GM21825 (cell line): ENCODE measurements around the gene IFI16.
"Not testable (repeated sequence)": the region's sequence is repeated elsewhere in the genome, so short reads cannot be mapped to it uniquely, and the experiment has no call there.

ENCODE experiments used
- ATAC-seq: cut with Tn5 transposase; IDR thresholded peaks from one replicate; pipeline ENCODE4 v1.9.1; 2021; ENCODE audit warnings: mild to moderate bottlenecking, moderate library complexity; ENCODE audit not compliant: unreplicated experiment

The IFI16 gene

DNA sequence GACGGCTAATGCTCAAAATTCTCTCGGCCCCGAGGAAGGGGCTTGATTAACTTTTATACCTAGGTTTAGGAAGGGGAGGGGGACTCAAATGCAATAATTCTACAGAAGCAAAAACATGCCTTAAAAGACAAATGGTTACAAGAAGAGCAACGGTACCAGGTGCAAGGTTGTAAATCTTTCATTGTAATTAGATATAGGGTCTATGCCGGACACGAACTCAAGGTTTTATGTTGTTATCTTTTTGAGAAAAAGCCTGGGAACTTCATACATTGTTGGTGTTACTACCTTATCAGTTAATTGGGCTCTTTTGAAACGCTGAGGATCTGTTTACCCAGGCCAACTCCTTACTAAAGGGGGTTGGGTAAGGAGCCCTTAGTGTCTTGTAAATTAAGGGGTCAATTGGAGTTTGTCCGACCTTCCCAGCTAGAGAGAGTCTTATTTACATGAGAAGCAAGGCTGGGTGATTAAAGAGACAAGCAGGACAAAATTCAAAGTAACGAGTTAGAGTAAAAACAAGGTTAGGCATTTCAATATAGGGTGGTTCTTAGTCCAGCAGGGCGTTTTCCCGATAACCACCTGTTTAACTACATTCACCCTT, 3.4 kb upstream of the IFI16 start:
- ATAC-seq, result not testable (repeated sequence)

- ATAC-seq, result no peak
These were observed 2.0 kb upstream of the IFI16 start for GRCh38 chr1:159007726-159008125.

DNA sequence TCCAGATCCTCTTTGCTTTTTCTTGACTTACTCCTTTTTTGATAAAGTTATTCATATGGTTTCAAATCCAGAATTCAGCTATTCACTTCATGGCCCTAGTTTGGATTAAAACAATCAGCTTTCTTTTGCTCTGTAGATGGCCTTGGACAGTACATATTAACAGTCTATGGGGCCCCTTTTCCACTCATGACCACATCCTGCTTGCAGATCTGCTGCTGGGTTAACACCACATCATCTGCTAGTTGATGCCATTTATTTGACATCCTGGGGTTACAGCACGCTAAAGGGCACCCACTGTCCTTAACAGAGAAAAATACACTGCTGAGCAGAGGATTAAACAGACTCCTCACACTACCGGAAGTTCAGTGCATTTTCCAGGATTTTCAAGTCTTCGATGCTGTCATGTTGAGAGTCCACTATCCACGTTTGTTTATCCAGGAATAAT, 941 bp upstream of the IFI16 start:
- ATAC-seq, result peak; percentile 77

- no peak for ATAC-seq
These were observed 420 bp upstream of the IFI16 start for GRCh38 chr1:159009287-159009686.

DNA sequence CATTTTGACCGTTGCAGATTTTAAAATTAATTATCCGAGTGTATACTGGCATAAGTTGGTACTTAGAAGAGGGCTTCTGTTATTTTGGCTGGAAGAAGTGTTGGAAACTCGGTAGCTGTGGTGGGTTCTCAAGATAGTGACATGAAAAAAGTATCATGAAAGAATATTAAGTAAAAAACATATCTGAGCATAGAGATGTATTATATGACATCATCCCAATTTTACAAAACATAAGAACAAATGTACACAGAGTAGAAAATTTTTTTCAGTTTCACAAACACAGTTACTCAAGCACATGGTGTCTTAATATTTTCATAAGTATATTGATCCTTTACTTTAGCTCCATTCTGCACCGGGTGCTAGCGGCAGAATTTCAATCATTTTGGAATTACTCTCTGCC, 684 bp downstream of the IFI16 start:
- ATAC-seq, result no peak

DNA sequence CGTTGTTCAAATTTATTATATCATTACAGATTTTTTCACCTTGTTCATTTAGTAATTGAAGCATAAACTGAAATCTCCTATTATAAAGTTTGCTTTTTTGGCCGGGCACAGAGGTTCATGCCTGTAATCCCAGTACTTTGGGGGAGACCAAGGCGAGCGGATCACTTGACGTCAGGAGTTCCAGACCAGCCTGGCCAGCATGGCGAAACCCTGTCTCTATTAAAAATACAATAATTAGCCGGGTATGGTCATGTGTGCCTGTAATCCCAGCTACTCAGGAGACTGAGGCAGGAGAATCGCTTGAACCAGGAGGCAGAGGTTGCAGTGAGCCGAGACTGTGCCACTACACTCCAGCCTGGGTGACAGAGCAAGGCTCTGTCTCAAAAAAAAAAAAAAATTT, 1.3 kb downstream of the IFI16 start:
- not testable (repeated sequence) for ATAC-seq

- no peak for ATAC-seq
These were observed 2.0 kb downstream of the IFI16 start for GRCh38 chr1:159011751-159012150.

DNA sequence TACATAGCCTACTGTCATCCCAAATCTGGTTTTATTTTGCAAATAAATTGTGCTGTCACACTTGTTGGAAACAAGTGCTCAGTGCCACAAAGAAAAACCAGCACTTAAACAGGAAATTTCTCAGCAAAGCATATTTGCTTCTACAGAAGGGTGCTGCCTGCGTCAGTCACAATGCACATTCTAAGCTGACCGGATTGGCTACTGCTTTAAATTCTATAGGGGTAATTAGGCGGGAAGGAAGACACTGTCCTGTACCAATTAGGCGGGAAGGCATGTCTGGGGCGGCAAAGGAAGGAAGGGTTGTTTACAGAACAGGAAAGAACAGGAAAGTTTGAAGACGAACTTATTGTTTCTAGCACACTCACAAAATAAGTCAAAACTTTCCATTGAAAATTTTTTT, 2.8 kb downstream of the IFI16 start:
- no peak for ATAC-seq

GRCh38 chr1:159014003-159014571, 4.4 kb downstream of the IFI16 start:
- no peak for ATAC-seq

- ATAC-seq, result no peak
These were observed 5.1 kb downstream of the IFI16 start for GRCh38 chr1:159014851-159015250.

DNA sequence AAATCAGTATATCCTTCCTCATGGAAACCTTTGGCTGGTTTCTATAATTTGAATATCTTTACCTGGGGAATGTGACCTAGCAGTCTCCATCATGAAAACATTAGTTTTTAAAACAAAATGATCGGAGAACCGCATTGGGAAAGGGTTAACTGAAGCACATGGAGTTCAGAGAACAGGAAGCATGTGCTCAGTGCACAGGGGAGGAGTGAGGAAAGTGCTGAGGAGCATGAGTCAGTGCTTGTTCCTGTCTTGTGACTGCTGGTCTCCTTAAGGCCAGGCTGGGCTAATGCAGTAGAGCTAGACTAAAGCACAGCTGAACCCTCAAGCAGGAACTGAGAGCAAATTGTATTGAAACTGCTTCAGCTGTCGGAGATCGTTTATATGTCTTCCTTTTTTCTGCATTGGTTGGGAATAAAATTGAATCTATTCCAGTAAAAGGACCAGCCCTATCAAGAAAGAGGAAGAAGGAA, 5.8 kb downstream of the IFI16 start:
- peak; percentile 89 for ATAC-seq

DNA sequence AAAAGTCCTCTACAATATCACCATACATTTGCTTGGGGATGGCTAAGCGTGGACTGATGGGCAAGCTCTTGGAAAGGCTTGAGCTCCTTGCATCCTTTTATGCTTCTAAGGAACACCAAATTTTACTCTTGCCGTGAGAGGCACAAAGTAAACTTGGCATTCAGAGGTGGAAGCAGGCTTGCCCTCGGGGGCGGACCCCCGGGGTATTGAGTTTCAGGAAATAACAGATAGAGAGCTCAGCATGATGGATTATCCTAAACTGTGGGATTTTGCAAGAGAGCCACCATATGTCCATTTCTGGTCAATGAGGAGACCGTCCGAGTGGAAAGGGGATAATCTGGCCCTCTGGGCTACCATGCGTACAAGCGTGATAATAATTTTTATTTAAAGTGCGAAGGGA, 14.0 kb downstream of the IFI16 start:
- no peak for ATAC-seq

DNA sequence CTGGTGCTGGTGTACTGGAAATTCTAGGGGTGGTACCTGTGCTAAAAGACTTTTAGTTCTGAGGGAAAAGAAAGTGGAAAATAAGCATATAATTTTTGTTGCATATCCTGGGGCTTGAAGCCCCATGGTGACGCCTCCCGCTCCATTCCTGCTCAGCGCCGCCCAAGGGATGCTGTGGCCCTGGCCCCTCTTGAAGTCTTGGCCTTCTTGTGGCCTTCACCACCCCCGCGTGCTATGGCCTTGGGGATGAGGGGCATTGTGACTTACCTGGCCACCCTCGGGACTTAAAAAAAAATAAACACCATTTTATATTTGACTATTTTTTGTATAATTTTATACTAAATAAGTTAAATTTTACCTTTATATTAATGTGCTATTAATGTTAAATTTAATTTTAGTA, 15.3 kb downstream of the IFI16 start:
- no peak for ATAC-seq

DNA sequence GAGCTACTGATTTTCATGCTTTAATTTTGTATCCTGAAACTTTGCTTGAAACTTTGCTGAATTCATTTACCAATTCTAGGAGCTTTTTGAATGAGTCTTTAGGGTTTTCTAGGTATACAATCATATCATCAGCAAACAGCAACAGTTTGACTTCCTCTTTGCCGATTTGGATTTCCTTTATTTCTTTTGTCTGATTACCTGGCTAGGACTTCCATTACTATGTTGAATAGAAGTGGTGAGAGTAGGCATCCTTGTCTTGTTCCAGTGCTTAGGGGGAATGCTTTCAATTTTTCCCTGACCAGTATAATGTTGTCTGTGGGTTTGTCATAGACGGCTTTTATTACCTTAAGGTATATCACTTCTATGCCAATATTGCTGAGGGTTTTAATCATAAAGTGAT, 17.1 kb downstream of the IFI16 start:
- not testable (repeated sequence) for ATAC-seq

DNA sequence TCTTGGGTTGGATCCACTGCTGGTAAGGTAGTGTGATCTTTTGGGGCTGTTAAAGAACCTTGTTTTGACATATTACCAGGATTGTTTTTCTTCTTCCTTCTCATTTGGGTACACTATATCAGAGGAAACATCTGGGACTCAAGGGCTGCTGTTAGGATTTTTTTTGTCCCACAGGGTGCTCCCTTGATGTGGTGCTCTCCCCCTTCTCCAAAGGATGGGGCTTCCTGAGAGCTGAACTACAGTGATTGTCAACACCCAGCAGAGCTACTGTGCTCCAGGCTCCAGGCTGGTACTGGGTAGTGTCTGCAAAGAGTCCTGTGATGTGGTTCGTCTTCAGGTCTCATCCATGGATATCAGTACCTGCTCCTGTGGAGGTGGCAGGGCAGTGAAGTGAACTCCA, 20.6 kb downstream of the IFI16 start:
- ATAC-seq, result no peak

DNA sequence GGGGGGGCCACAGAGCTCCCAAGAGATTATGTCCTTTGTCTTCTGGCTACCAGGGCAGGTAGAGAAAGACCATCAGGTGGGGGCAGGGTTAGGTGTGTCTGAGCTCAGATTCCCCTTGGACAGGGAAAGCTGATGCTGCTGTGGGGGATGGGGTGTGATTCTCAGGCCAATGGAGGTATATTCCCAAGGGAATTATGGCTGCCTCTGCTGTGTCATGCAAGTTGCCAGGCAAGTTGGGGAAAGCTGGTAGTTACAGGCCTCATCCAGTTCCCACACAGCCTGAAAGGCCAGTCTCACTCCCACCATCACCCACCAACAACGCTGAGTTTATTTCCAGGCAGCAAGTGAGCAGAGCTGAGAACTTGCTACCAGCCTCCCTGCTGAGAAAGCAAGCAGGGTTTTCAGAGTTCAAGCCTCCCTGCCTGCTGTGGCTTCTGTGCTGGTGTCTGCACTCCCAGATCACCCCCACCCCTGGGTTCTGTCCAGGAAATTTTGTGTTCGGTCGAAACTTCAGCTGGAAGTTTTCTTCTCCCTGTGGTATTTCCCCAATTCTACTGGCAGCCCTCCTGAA, 21.3 kb downstream of the IFI16 start:
- ATAC-seq, result no peak

- ATAC-seq, result no peak
These were observed 30.5 kb downstream of the IFI16 start for GRCh38 chr1:159040206-159040605.

GRCh38 chr1:159040893-159041724, 31.4 kb downstream of the IFI16 start:
- no peak for ATAC-seq

DNA sequence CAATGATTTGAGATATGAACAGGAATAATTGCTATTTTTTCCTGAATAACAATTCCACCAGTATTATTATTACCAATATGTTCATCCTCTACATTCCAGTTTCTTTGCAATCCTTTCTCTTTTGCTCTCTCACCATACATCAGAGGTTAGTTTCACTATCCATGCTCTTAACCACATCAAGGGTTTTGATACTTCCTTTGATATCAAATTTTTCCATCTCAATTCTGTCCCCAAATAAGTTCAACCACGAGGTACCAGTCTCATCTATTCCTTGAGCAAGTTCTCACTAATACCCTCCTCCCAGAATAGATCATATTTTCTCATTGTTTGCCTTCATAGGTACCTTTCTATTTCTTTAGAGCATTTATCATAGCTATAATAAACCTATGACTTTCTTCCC, 36.8 kb downstream of the IFI16 start:
- ATAC-seq, result not testable (repeated sequence)

DNA sequence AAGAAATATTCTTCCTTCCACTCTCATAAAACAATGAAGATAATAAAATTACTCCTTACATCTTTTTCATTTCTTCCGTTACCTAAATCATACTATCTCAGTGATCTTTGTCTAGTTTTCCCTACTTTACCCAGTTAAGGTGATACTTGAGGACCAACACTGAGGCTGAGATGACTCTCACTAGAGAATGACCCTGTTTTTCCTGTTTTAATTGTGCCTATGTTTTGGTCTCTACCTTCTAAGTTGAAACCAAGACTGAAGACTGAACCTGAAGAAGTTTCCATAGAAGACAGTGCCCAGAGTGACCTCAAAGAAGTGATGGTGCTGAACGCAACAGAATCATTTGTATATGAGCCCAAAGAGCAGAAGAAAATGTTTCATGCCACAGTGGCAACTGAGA, 41.7 kb downstream of the IFI16 start:
- no peak for ATAC-seq

DNA sequence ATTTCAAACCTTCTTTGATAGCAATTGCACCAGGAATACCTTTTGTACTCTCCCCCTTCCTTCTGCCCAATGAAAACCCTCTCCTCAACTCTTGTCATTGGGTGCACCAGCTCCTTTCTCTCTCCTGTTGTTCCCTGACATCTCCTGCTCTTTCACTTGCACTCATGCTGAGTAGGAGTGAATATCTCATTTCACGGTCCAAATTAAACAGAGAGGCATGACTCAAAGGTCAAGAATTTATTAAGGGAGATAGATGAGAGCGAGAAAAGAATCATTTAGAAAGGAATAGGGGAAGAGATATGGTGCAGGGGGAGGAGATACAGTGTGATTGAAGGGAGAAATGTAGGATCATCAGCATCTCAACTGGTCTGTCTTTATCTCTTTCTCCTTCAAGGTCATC, 44.7 kb downstream of the IFI16 start:
- no peak for ATAC-seq

- ATAC-seq, result no peak
These were observed 45.5 kb downstream of the IFI16 start for GRCh38 chr1:159055181-159055641.
